Type B pancreatic cell (in vitro differentiated cells): ENCODE data around the gene GMPR. TPM values are rescaled to one million over a fixed set of nuclear protein-coding genes. Genes with fewer than 3 reads are reported as not detected.

ENCODE experiments used
- DNase-seq: peaks from one replicate; pipeline ENCODE4 v3.0.0; 2021; ENCODE audit warnings: mixed read lengths; ENCODE audit not compliant: unreplicated experiment; ENCODE audit errors: extremely low spot score
- H3K27ac Mint-ChIP-seq: 2 replicates; pipeline ENCODE4 v1.8.0; 2021; ENCODE audit warnings: mild to moderate bottlenecking, mixed read lengths
- H3K27me3 Mint-ChIP-seq: 2 replicates; pipeline ENCODE4 v1.8.0; 2021; ENCODE audit warnings: mixed read lengths
- H3K36me3 Mint-ChIP-seq: 2 replicates; pipeline ENCODE4 v1.8.0; 2021; ENCODE audit warnings: mixed read lengths
- H3K4me1 Mint-ChIP-seq: one replicate; pipeline ENCODE4 v1.8.0; 2021; ENCODE audit warnings: mixed read lengths; ENCODE audit not compliant: unreplicated experiment
- H3K4me3 Mint-ChIP-seq: 2 replicates; pipeline ENCODE4 v1.8.0; 2021; ENCODE audit warnings: mild to moderate bottlenecking, mixed read lengths
- H3K9me3 Mint-ChIP-seq: 2 replicates; pipeline ENCODE4 v1.8.0; 2021; ENCODE audit warnings: mixed read lengths
- CTCF ChIP-seq: fragments of 200-600 bp; sonication (generic); conservative IDR thresholded peaks from 2 replicates; pipeline ENCODE4 v1.5.0; 2021; ENCODE audit warnings: antibody characterized with exemption, mild to moderate bottlenecking
- total RNA-seq: library from RNA; stranded (reverse); gene quantifications from 2 replicates; pipeline ENCODE4 v1.2.1, GENCODE V29; 2021; ENCODE audit warnings: low replicate concordance

Gene GMPR
- total RNA-seq, 1 donor from 2014 or later = 3.8 TPM

GRCh38 chr6:16318953-16319720, 80.8 kb downstream of the GMPR start:
- no peak for TF ChIP-seq CTCF

GRCh38 chr6:16319813-16320532, 81.6 kb downstream of the GMPR start:
- Mint-ChIP-seq H3K27ac (no peak overlapping the region), H3K4me1 (peaks cover 28% of the 10 kb centered on the region), H3K27me3 (no peaks in the 10 kb centered on the region), H3K9me3 (no peaks in the 10 kb centered on the region), H3K4me3 (no peak overlapping the region), H3K36me3 (peaks cover 7% of the 10 kb centered on the region)
- TF ChIP-seq CTCF = no peak
- no peak for DNase-seq

More at GRCh38 chr6:16318953-16319720, 80.8 kb downstream of the GMPR start:
- peaks cover 24% of the 10 kb centered on the region for H3K4me1 Mint-ChIP-seq
- H3K4me3 Mint-ChIP-seq = no peak overlapping the region
- H3K27ac Mint-ChIP-seq = no peak overlapping the region
- H3K36me3 Mint-ChIP-seq = peaks cover 5% of the 10 kb centered on the region
- DNase-seq = no peak
- no peaks in the 10 kb centered on the region for H3K27me3 Mint-ChIP-seq
- no peaks in the 10 kb centered on the region for H3K9me3 Mint-ChIP-seq

- H3K9me3 Mint-ChIP-seq = no peaks in the 10 kb centered on the region
- no peak for TF ChIP-seq CTCF
- no peaks in the 10 kb centered on the region for H3K27me3 Mint-ChIP-seq
- H3K4me1 Mint-ChIP-seq = peaks cover 28% of the 10 kb centered on the region
- no peak overlapping the region for H3K4me3 Mint-ChIP-seq
- H3K36me3 Mint-ChIP-seq = peaks cover 12% of the 10 kb centered on the region
- DNase-seq = no peak
- no peak overlapping the region for H3K27ac Mint-ChIP-seq
These were observed 82.3 kb downstream of the GMPR start for GRCh38 chr6:16320533-16321340.

GRCh38 chr6:16321341-16321710, 82.9 kb downstream of the GMPR start:
- no peak for DNase-seq
- Mint-ChIP-seq H3K9me3 (no peaks in the 10 kb centered on the region), H3K4me1 (peaks cover 28% of the 10 kb centered on the region), H3K27me3 (no peaks in the 10 kb centered on the region), H3K4me3 (no peak overlapping the region), H3K36me3 (peaks cover 16% of the 10 kb centered on the region), H3K27ac (no peak overlapping the region)
- no peak for TF ChIP-seq CTCF

- peaks cover 16% of the 10 kb centered on the region for H3K36me3 Mint-ChIP-seq
- no peak overlapping the region for H3K4me3 Mint-ChIP-seq
- no peak overlapping the region for H3K27ac Mint-ChIP-seq
- H3K27me3 Mint-ChIP-seq = no peaks in the 10 kb centered on the region
- no peaks in the 10 kb centered on the region for H3K9me3 Mint-ChIP-seq
- peaks cover 28% of the 10 kb centered on the region for H3K4me1 Mint-ChIP-seq
- DNase-seq = no peak
- no peak for TF ChIP-seq CTCF
These were observed 83.4 kb downstream of the GMPR start for GRCh38 chr6:16321826-16322225.
